BLaER1 (cell line): Measurements from ENCODE around the gene NRDC.

Source experiments
- H3K27ac ChIP-seq: shearing (Covaris generic); formaldehyde crosslinking; 2 replicates; pipeline ENCODE4 v1.8.1; 2022
- H3K27me3 ChIP-seq: shearing (Covaris generic); formaldehyde crosslinking; 2 replicates; pipeline ENCODE4 v1.8.1; 2022
- H3K36me3 ChIP-seq: shearing (Covaris generic); formaldehyde crosslinking; 2 replicates; pipeline ENCODE4 v1.8.1; 2022
- H3K4me1 ChIP-seq: shearing (Covaris generic); formaldehyde crosslinking; 2 replicates; pipeline ENCODE4 v1.8.1; 2022
- H3K4me2 ChIP-seq: shearing (Covaris generic); formaldehyde crosslinking; 2 replicates; pipeline ENCODE4 v1.8.1; 2022
- H3K4me3 ChIP-seq: shearing (Covaris generic); formaldehyde crosslinking; 2 replicates; pipeline ENCODE4 v1.8.1; 2022
- H3K9ac ChIP-seq: shearing (Covaris generic); formaldehyde crosslinking; 2 replicates; pipeline ENCODE4 v1.8.1; 2022
- H3K9me3 ChIP-seq: shearing (Covaris generic); formaldehyde crosslinking; 2 replicates; pipeline ENCODE4 v1.8.1; 2022
- H4K20me1 ChIP-seq: shearing (Covaris generic); formaldehyde crosslinking; 2 replicates; pipeline ENCODE4 v1.8.1; 2022
- Cebpa-rat ChIP-seq: shearing (Covaris generic); IDR thresholded peaks from 2 replicates; pipeline ENCODE4 v1.8.1; 2022

NRDC gene

GRCh38 chr1:51861669-51862068, 16.9 kb downstream of the NRDC start:
- H3K4me1 ChIP-seq = peaks cover 12% of the 10 kb centered on the region
- peaks cover 81% of the 10 kb centered on the region for H4K20me1 ChIP-seq
- H3K27ac ChIP-seq = no peak overlapping the region
- H3K9me3 ChIP-seq = no peaks in the 10 kb centered on the region
- H3K4me3 ChIP-seq = no peak overlapping the region
- H3K4me2 ChIP-seq = no peak overlapping the region
- no peak for TF ChIP-seq Cebpa-rat
- peaks cover 33% of the 10 kb centered on the region for H3K36me3 ChIP-seq
- no peak overlapping the region for H3K9ac ChIP-seq
- H3K27me3 ChIP-seq = no peaks in the 10 kb centered on the region

- peaks cover 48% of the 10 kb centered on the region for H3K36me3 ChIP-seq
- H3K4me3 ChIP-seq = no peak overlapping the region
- no peak for TF ChIP-seq Cebpa-rat
- H3K27me3 ChIP-seq = no peaks in the 10 kb centered on the region
- peaks cover 12% of the 10 kb centered on the region for H3K4me1 ChIP-seq
- no peaks in the 10 kb centered on the region for H3K9me3 ChIP-seq
- peaks cover 74% of the 10 kb centered on the region for H4K20me1 ChIP-seq
- no peak overlapping the region for H3K9ac ChIP-seq
- H3K4me2 ChIP-seq = no peak overlapping the region
- H3K27ac ChIP-seq = no peak overlapping the region
These were observed 18.8 kb downstream of the NRDC start for GRCh38 chr1:51859735-51860134.

- TF ChIP-seq Cebpa-rat = no peak
These were observed 19.2 kb downstream of the NRDC start for GRCh38 chr1:51859333-51859732.

GRCh38 chr1:51858892-51859291, 19.6 kb downstream of the NRDC start:
- Histone ChIP-seq H3K4me2 (no peak overlapping the region), H3K9ac (no peak overlapping the region), H3K36me3 (peaks cover 53% of the 10 kb centered on the region), H3K4me3 (no peak overlapping the region), H3K27me3 (no peaks in the 10 kb centered on the region), H3K4me1 (peaks cover 10% of the 10 kb centered on the region), H3K27ac (no peak overlapping the region), H4K20me1 (peaks cover 71% of the 10 kb centered on the region), H3K9me3 (no peaks in the 10 kb centered on the region)
- TF ChIP-seq Cebpa-rat = no peak

More at GRCh38 chr1:51859333-51859732, 19.2 kb downstream of the NRDC start:
- no peak overlapping the region for H3K4me3 ChIP-seq
- H3K9me3 ChIP-seq = no peaks in the 10 kb centered on the region
- H3K9ac ChIP-seq = no peak overlapping the region
- peaks cover 75% of the 10 kb centered on the region for H4K20me1 ChIP-seq
- peaks cover 49% of the 10 kb centered on the region for H3K36me3 ChIP-seq
- H3K4me2 ChIP-seq = no peak overlapping the region
- no peak overlapping the region for H3K27ac ChIP-seq
- H3K27me3 ChIP-seq = no peaks in the 10 kb centered on the region
- peaks cover 12% of the 10 kb centered on the region for H3K4me1 ChIP-seq

GRCh38 chr1:51856745-51857144, 21.8 kb downstream of the NRDC start:
- no peak overlapping the region for H3K4me2 ChIP-seq
- no peaks in the 10 kb centered on the region for H3K4me1 ChIP-seq

GRCh38 chr1:51855624-51856023, 22.9 kb downstream of the NRDC start:
- no peak for TF ChIP-seq Cebpa-rat
- Histone ChIP-seq H3K27ac (no peak overlapping the region), H4K20me1 (peaks cover 48% of the 10 kb centered on the region), H3K9me3 (no peaks in the 10 kb centered on the region), H3K36me3 (peaks cover 39% of the 10 kb centered on the region), H3K4me3 (no peak overlapping the region), H3K27me3 (no peaks in the 10 kb centered on the region), H3K4me1 (no peaks in the 10 kb centered on the region), H3K4me2 (no peak overlapping the region), H3K9ac (no peak overlapping the region)

More at GRCh38 chr1:51856745-51857144, 21.8 kb downstream of the NRDC start:
- Histone ChIP-seq H3K27me3 (no peaks in the 10 kb centered on the region), H3K9ac (no peak overlapping the region), H3K9me3 (no peaks in the 10 kb centered on the region), H3K36me3 (peaks cover 44% of the 10 kb centered on the region), H3K27ac (no peak overlapping the region), H3K4me3 (no peak overlapping the region), H4K20me1 (peaks cover 55% of the 10 kb centered on the region)
- TF ChIP-seq Cebpa-rat = no peak

- no peak overlapping the region for H3K4me3 ChIP-seq
- no peak for TF ChIP-seq Cebpa-rat
These were observed 25.2 kb downstream of the NRDC start for GRCh38 chr1:51853360-51853759.

GRCh38 chr1:51851882-51852396, 26.6 kb downstream of the NRDC start:
- no peak overlapping the region for H3K9ac ChIP-seq
- no peaks in the 10 kb centered on the region for H3K4me1 ChIP-seq
- H3K9me3 ChIP-seq = peaks cover 28% of the 10 kb centered on the region
- no peaks in the 10 kb centered on the region for H3K27me3 ChIP-seq
- no peak overlapping the region for H3K4me3 ChIP-seq
- no peak overlapping the region for H3K4me2 ChIP-seq
- H3K36me3 ChIP-seq = peaks cover 56% of the 10 kb centered on the region
- TF ChIP-seq Cebpa-rat = no peak
- H4K20me1 ChIP-seq = 0 out of 2 replicates have a peak, but pooled peaks cover 20% of the 10 kb centered on the region
- no peak overlapping the region for H3K27ac ChIP-seq

More at GRCh38 chr1:51853360-51853759, 25.2 kb downstream of the NRDC start:
- Histone ChIP-seq H3K27ac (no peak overlapping the region), H3K9ac (no peak overlapping the region), H3K36me3 (peaks cover 49% of the 10 kb centered on the region), H3K27me3 (no peaks in the 10 kb centered on the region), H4K20me1 (peaks cover 32% of the 10 kb centered on the region; the same call in 1 of the 2 replicates), H3K4me2 (no peak overlapping the region), H3K4me1 (no peaks in the 10 kb centered on the region), H3K9me3 (peaks cover 14% of the 10 kb centered on the region; the same call in 1 of the 2 replicates)

GRCh38 chr1:51850420-51851223, 27.9 kb downstream of the NRDC start:
- Histone ChIP-seq H3K36me3 (peaks cover 57% of the 10 kb centered on the region), H3K4me1 (peaks cover 6% of the 10 kb centered on the region), H3K9me3 (peaks cover 36% of the 10 kb centered on the region), H3K9ac (no peak overlapping the region), H3K27me3 (no peaks in the 10 kb centered on the region), H4K20me1 (0 out of 2 replicates have a peak, but pooled peaks cover 14% of the 10 kb centered on the region), H3K4me3 (no peak overlapping the region), H3K27ac (no peak overlapping the region), H3K4me2 (no peak overlapping the region)
- TF ChIP-seq Cebpa-rat = no peak

GRCh38 chr1:51847294-51847920, 31.1 kb downstream of the NRDC start:
- Histone ChIP-seq H3K36me3 (peaks cover 38% of the 10 kb centered on the region), H3K27me3 (no peaks in the 10 kb centered on the region), H4K20me1 (no peaks in the 10 kb centered on the region), H3K4me3 (peak overlapping the region; percentile 28; the same call in 1 of the 2 replicates), H3K4me1 (peaks cover 14% of the 10 kb centered on the region), H3K27ac (no peak overlapping the region), H3K4me2 (no peak overlapping the region), H3K9me3 (peaks cover 36% of the 10 kb centered on the region), H3K9ac (no peak overlapping the region)
- no peak for TF ChIP-seq Cebpa-rat
